Panc1 (cell line): Measurements from ENCODE around the gene FBXW8. TPM values are rescaled to one million over a fixed set of nuclear protein-coding genes. Genes with fewer than 3 reads are reported as not detected.

Source experiments
- ATAC-seq: fragments of 200-7000 bp; cut with Tn5 transposase; 2 replicates; pipeline ENCODE4 v1.9.1; 2020; ENCODE audit warnings: mild to moderate bottlenecking, moderate library complexity
- BruUV-seq: library from RNA; stranded (reverse); fragments of 400-500 nt; replicated peaks from 2 replicates; lab custom pipeline; 2021; lab: Mats Ljungman, UMichigan
- CTCF ChIA-PET: fragments of 300-600 bp; sonication (Branson Sonifier 250); formaldehyde crosslinking; loops from one replicate; lab custom pipeline; 2022; ENCODE audit warnings: antibody characterized with exemption; lab: Charles Lee
- POLR2A ChIA-PET: fragments of 300-600 bp; sonication (Branson Sonifier 250); formaldehyde crosslinking; loops from one replicate; lab custom pipeline; 2022; ENCODE audit warnings: antibody characterized with exemption; lab: Charles Lee
- DNase-seq: peaks from one replicate; pipeline ENCODE4 v3.0.0-alpha.2; 2010; ENCODE audit warnings: low read depth, low spot score
- H3K27ac ChIP-seq: 2 replicates; pipeline ENCODE4 v1.5.1; 2011; ENCODE audit warnings: mild to moderate bottlenecking, low read length, inconsistent platforms
- H3K27me3 ChIP-seq: fragments of 200-500 bp; sonication (Bioruptor generic); 2 replicates; pipeline ENCODE4 v1.6.0; 2014; ENCODE audit warnings: low read length, inconsistent platforms; ENCODE audit not compliant: control insufficient read depth, insufficient read depth
- H3K36me3 ChIP-seq: fragments of 200-500 bp; sonication (Bioruptor generic); 2 replicates; pipeline ENCODE4 v1.5.1; 2014; ENCODE audit warnings: inconsistent platforms, mild to moderate bottlenecking, low read length, moderate library complexity; ENCODE audit not compliant: control insufficient read depth, insufficient read depth
- H3K4me1 ChIP-seq: 2 replicates; pipeline ENCODE4 v1.5.1; 2011; ENCODE audit warnings: inconsistent platforms, mild to moderate bottlenecking, low read length, moderate library complexity; ENCODE audit not compliant: control insufficient read depth, insufficient read depth
- H3K4me3 ChIP-seq, 2 experiments: 2 replicates each; pipeline ENCODE4 v1.5.1; 2011 to 2012; ENCODE audit warnings: low read depth in 2 of 2, low read length in 2 of 2, mild to moderate bottlenecking in 2 of 2, inconsistent platforms in 1 of 2, moderate library complexity in 1 of 2
- H3K9me3 ChIP-seq: fragments of 200-500 bp; sonication (Bioruptor generic); 2 replicates; pipeline ENCODE4 v1.5.1; 2014; ENCODE audit warnings: low read depth, mild to moderate bottlenecking, inconsistent platforms, low read length, moderate library complexity; ENCODE audit not compliant: control insufficient read depth, insufficient read depth
- POLR2AphosphoS5 ChIP-seq: IDR thresholded peaks from 2 replicates; pipeline ENCODE4 v1.6.1; 2012; ENCODE audit warnings: mild to moderate bottlenecking, low read depth, low read length, moderate library complexity
- SIN3A ChIP-seq: IDR thresholded peaks from 2 replicates; pipeline ENCODE4 v1.6.1; 2012; ENCODE audit warnings: low read depth, mild to moderate bottlenecking, low read length, moderate library complexity, borderline replicate concordance; ENCODE audit not compliant: insufficient read depth
- TCF7L2 ChIP-seq: IDR thresholded peaks from 2 replicates; pipeline ENCODE4 v1.6.1; 2011; ENCODE audit warnings: mild to moderate bottlenecking, low read depth, low read length, inconsistent platforms
- in situ Hi-C: cut with HindIII; loops from 2 replicates; pipeline ENCODE4 v1.10.0; 2016; ENCODE audit warnings: low sequenced_read_pairs, low pct_unique_long_range_greater_than_20kb
- intact Hi-C: fragments of 100-400 bp; cut with micrococcal nuclease; formaldehyde crosslinking; loops from one replicate; pipeline ENCODE4 v1.10.0; 2022; ENCODE audit not compliant: unreplicated experiment
- total RNA-seq: library from RNA; stranded (reverse); gene quantifications from one replicate; pipeline ENCODE4 v1.2.1, GENCODE V29; 2021; ENCODE audit not compliant: unreplicated experiment
- TF ChIP-seq, protein P1 (sequence below), 2 experiments: IDR thresholded peaks; 2 replicates each; pipeline ENCODE4 v1.6.1; 2011 to 2012; ENCODE audit warnings: low read depth in 2 of 2, control low read depth in 1 of 2, low read length in 1 of 2, mild to moderate bottlenecking in 1 of 2, moderate library complexity in 1 of 2; ENCODE audit not compliant: insufficient read depth in 1 of 2
- TF ChIP-seq, protein P2 (sequence below): fragments of 450-650 bp; IDR thresholded peaks from 2 replicates; pipeline ENCODE4 v1.5.1; 2017; ENCODE audit warnings: mild to moderate bottlenecking

The FBXW8 gene
- total RNA-seq, 1 experiment from 2014 or later, result 18.0 TPM

- no TSS peak for BruUV-seq
- no peak overlapping the region for H3K27ac ChIP-seq
- no peaks in the 10 kb centered on the region for H3K9me3 ChIP-seq
- intact Hi-C loops, result no loop called here
- ATAC-seq (no peak), DNase-seq (no peak)
- H3K36me3 ChIP-seq, result no peaks in the 10 kb centered on the region
- no peak overlapping the region for H3K4me3 ChIP-seq
- H3K27me3 ChIP-seq, result peaks cover 4% of the 10 kb centered on the region; the same call in 1 of the 2 replicates
- no peaks in the 10 kb centered on the region; the same call in 1 of the 2 replicates for H3K4me1 ChIP-seq
- CTCF ChIA-PET, result no interaction called here
- in situ Hi-C loops, result no loop called here
- POLR2A ChIA-PET, result no interaction called here
- no peak for TF ChIP-seq POLR2AphosphoS5
- TF ChIP-seq TCF7L2, result no peak
- no peak for TF ChIP-seq SIN3A
Observed at GRCh38 chr12:116891019-116891418, 19.7 kb upstream of the FBXW8 start.

DNA sequence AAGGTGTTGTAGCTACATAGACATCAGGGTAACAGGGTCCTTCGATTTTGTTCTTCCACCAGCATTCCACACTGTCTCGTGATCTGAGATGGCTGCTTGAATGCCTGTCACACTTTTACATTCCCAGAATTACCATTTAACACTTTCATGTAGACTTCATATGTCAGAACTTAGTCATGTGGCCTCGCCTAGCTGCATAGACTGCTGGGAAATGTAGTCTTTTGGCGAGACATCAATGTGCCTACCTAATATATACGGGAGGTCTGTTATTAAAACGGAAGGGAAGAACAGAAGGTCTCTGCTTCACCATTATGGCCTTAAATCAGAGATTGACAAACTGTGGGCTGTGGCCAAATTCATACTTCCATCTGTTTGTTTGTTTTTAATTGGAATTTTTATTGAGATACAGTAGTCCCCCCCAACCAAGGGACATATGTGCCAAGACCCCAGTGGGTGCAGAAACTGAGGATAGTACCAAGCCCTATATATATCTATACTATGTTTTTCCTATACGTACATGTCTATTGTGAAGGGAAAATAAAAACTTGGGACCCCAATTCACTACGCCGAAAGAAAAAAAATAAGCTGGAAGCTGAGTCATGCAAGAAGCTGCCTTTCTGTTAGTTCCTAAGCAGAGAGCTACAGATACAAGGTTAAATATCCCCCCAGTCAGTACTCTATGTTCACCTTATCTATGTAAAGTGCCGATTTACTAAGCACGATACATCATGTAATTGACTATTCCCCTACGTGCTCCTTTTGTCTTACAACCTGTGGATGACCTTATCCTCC lies 18.2 kb upstream of the FBXW8 start:
- peak; percentile 83 for ATAC-seq

More for the DNA sequence above, 18.2 kb upstream of the FBXW8 start:
- Histone ChIP-seq H3K27me3 (peaks cover 7% of the 10 kb centered on the region; the same call in 1 of the 2 replicates), H3K4me1 (no peaks in the 10 kb centered on the region; the same call in 1 of the 2 replicates), H3K9me3 (no peaks in the 10 kb centered on the region), H3K27ac (no peak overlapping the region), H3K36me3 (no peaks in the 10 kb centered on the region), H3K4me3 (no peak overlapping the region)
- DNase-seq, result no peak
- ChIA-PET POLR2A (no interaction called here), CTCF (no interaction called here)
- intact Hi-C loops, result no loop called here
- in situ Hi-C loops, result no loop called here
- no peak for TF ChIP-seq SIN3A
- TF ChIP-seq, protein P1, sequence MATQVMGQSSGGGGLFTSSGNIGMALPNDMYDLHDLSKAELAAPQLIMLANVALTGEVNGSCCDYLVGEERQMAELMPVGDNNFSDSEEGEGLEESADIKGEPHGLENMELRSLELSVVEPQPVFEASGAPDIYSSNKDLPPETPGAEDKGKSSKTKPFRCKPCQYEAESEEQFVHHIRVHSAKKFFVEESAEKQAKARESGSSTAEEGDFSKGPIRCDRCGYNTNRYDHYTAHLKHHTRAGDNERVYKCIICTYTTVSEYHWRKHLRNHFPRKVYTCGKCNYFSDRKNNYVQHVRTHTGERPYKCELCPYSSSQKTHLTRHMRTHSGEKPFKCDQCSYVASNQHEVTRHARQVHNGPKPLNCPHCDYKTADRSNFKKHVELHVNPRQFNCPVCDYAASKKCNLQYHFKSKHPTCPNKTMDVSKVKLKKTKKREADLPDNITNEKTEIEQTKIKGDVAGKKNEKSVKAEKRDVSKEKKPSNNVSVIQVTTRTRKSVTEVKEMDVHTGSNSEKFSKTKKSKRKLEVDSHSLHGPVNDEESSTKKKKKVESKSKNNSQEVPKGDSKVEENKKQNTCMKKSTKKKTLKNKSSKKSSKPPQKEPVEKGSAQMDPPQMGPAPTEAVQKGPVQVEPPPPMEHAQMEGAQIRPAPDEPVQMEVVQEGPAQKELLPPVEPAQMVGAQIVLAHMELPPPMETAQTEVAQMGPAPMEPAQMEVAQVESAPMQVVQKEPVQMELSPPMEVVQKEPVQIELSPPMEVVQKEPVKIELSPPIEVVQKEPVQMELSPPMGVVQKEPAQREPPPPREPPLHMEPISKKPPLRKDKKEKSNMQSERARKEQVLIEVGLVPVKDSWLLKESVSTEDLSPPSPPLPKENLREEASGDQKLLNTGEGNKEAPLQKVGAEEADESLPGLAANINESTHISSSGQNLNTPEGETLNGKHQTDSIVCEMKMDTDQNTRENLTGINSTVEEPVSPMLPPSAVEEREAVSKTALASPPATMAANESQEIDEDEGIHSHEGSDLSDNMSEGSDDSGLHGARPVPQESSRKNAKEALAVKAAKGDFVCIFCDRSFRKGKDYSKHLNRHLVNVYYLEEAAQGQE (IDR thresholded peaks at IDR 0.05; ENCODE audit: insufficient read depth in 1 of 2, low read depth in 2 of 2, low read length in 1 of 2), result no peak
- no peak for TF ChIP-seq POLR2AphosphoS5
- TF ChIP-seq, protein P2, sequence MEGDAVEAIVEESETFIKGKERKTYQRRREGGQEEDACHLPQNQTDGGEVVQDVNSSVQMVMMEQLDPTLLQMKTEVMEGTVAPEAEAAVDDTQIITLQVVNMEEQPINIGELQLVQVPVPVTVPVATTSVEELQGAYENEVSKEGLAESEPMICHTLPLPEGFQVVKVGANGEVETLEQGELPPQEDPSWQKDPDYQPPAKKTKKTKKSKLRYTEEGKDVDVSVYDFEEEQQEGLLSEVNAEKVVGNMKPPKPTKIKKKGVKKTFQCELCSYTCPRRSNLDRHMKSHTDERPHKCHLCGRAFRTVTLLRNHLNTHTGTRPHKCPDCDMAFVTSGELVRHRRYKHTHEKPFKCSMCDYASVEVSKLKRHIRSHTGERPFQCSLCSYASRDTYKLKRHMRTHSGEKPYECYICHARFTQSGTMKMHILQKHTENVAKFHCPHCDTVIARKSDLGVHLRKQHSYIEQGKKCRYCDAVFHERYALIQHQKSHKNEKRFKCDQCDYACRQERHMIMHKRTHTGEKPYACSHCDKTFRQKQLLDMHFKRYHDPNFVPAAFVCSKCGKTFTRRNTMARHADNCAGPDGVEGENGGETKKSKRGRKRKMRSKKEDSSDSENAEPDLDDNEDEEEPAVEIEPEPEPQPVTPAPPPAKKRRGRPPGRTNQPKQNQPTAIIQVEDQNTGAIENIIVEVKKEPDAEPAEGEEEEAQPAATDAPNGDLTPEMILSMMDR, result no peak
- no peak for TF ChIP-seq TCF7L2
- BruUV-seq, result no TSS peak
